WI38 (cell line): ENCODE measurements around the gene PRKAA2.

Experiments used
- H3K4me3 ChIP-seq: 2 replicates; pipeline ENCODE4 v1.5.1; 2011; ENCODE audit warnings: low read depth, mild to moderate bottlenecking, control low read depth, low read length
- TF ChIP-seq, protein P1 (sequence below): IDR thresholded peaks from 2 replicates; pipeline ENCODE4 v1.5.1; 2012; ENCODE audit warnings: low read depth, mild to moderate bottlenecking, control low read depth, low read length

The PRKAA2 gene

DNA sequence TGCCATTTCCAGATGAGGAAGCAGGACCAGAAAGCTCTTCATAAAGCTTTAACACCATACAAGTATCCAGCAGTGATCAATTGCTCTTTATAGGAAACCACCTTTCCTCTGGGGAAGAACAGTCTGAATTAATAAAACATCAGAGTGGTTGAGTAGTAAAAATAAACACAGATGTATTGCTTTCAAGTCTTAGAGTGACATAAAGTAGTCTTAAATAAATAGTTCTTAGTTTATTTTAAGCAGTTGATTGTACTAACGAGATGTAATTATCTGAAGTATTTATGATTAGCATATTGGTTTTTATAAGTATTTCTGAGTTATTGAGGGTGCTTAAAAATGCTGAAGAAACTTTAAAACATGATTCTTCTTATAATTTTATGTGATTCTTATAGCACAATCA lies 67.0 kb downstream of the PRKAA2 start:
- H3K4me3 ChIP-seq: no peak overlapping the region
- TF ChIP-seq, protein P1, sequence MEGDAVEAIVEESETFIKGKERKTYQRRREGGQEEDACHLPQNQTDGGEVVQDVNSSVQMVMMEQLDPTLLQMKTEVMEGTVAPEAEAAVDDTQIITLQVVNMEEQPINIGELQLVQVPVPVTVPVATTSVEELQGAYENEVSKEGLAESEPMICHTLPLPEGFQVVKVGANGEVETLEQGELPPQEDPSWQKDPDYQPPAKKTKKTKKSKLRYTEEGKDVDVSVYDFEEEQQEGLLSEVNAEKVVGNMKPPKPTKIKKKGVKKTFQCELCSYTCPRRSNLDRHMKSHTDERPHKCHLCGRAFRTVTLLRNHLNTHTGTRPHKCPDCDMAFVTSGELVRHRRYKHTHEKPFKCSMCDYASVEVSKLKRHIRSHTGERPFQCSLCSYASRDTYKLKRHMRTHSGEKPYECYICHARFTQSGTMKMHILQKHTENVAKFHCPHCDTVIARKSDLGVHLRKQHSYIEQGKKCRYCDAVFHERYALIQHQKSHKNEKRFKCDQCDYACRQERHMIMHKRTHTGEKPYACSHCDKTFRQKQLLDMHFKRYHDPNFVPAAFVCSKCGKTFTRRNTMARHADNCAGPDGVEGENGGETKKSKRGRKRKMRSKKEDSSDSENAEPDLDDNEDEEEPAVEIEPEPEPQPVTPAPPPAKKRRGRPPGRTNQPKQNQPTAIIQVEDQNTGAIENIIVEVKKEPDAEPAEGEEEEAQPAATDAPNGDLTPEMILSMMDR: no peak

DNA sequence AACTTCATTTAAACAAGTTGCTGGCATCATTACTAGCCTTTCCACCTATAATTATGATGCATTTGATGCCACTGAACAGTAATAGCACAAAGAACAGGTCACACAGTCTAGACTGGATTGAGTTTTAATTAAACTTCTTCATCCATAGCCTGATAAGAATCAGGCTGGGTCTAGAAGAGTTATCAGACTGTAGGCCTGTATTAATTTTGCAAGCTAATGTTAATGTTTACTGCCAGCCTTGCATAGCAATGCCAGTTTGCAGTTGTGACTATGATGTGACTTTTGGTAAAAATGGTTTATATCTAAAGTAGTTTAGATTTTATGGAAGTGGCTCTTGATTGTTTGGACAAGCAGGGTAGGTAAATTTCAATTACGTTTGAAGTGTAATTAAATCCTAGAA lies 68.0 kb downstream of the PRKAA2 start:
- TF ChIP-seq, protein P1: no peak
- H3K4me3 ChIP-seq: no peak overlapping the region

DNA sequence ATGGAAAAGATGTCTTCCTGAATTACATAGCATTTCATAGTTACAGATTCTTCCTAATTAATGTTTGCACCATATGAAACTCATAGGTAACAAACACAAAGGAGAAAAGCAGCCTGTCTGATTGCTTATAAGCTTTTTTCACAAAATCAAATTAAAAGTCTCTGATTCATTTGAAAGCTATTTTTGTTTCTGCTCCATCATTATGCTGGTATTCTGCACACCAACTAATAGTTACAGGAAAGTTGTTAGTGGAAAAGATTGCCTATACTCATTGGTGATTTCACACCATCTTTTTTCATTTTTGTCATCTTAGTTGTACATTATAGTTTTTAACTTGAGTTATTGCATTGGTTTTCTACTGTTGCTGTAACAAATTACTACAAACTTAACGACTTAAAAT lies 70.0 kb downstream of the PRKAA2 start:
- TF ChIP-seq, protein P1: no peak
- H3K4me3 ChIP-seq: no peak overlapping the region

DNA sequence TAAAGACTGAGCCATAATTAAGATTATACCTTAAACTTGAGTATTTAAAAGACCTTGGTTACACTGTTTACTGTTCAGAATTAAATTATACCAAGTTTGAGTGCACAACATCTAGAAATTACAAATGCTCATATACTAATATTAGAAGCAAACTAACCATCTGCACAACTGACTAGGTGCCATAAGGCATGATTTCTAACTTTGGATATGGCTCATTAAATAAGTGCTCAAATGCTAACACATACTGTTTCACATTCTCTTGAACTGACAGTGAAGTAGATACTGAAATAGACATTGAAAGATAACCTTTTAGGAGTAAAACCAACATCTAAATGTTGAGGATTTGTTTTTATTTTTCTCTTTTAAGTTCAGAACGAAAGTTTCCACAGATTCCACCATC lies 74.1 kb downstream of the PRKAA2 start:
- TF ChIP-seq, protein P1: no peak
- no peak overlapping the region for H3K4me3 ChIP-seq

DNA sequence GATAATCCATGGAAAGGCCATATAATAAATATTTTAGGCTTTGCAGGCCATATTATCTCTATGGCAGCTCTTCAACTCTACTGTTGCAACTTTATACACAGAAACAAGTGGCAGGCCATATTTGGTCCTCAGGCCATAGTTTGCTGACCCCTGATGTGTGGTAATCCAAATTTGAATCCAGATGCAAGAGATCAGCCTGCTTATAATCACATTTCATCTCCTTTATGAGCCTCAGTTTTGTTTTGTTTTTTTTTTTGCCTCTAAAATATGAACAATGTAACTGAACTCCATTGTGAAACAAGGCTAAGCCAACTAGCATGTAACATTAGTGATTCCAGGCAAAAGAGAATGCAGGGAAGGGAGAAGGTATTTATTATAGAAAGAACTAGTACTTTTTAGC lies 81.6 kb downstream of the PRKAA2 start:
- TF ChIP-seq, protein P1: no peak
- H3K4me3 ChIP-seq: no peak overlapping the region

DNA sequence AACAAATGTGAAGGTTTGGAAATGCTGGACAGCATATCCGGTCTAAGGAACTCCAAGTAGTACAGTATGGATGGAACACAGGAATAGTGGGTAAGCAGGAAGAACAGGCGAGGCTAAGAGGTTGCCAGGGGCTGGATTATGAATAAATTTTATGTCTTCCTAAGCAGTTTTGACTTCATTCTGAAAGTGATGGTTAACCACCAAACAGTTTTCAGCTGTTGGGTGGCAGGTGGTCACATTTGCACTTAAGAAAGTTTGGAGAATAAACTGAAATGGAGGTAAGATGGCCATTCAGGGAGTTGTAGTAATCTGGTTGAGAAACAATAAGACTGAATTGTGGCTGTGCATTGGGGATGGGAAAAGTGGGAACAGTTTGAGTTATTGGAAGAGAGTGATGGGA lies 83.8 kb downstream of the PRKAA2 start:
- H3K4me3 ChIP-seq: no peak overlapping the region
- TF ChIP-seq, protein P1: no peak

DNA sequence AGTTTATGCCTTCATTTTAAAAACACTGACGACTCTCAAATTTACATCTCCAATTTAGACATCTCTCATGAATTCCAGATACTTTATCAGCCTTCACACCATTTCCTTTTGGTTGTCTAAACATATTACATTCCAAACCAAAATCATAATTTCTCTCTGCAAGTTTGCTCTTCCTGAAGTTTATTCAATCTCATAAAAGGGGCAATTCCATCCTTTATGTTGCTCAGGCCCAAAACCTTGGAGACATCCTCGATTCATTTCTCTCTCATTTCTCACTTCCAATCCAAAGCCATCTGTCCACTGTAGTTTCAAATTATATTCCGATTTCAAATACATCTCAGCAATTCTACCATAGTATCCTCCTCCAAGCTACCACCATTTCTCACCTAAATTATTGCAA lies 100.1 kb downstream of the PRKAA2 start:
- TF ChIP-seq, protein P1: no peak
- H3K4me3 ChIP-seq: no peak overlapping the region
